ENCODE data around the gene FAM83D. TPM values are rescaled to one million over a fixed set of nuclear protein-coding genes. Genes with fewer than 3 reads are reported as not detected.

The FAM83D gene
- total RNA-seq, 1 experiment from 2014 or later, result 48.1 TPM

GRCh38 chr20:38945012-38945411, 18.8 kb downstream of the FAM83D start:
- TF ChIP-seq, protein P1, sequence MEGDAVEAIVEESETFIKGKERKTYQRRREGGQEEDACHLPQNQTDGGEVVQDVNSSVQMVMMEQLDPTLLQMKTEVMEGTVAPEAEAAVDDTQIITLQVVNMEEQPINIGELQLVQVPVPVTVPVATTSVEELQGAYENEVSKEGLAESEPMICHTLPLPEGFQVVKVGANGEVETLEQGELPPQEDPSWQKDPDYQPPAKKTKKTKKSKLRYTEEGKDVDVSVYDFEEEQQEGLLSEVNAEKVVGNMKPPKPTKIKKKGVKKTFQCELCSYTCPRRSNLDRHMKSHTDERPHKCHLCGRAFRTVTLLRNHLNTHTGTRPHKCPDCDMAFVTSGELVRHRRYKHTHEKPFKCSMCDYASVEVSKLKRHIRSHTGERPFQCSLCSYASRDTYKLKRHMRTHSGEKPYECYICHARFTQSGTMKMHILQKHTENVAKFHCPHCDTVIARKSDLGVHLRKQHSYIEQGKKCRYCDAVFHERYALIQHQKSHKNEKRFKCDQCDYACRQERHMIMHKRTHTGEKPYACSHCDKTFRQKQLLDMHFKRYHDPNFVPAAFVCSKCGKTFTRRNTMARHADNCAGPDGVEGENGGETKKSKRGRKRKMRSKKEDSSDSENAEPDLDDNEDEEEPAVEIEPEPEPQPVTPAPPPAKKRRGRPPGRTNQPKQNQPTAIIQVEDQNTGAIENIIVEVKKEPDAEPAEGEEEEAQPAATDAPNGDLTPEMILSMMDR (conservative IDR thresholded peaks at IDR 0.05), result no peak
- no peak overlapping the region for H4K91ac ChIP-seq (ENCODE audit: insufficient read length, low read depth, low read length)

More at GRCh38 chr20:38945012-38945411, 18.8 kb downstream of the FAM83D start:
- Histone ChIP-seq H2BK120ac (ENCODE audit: low read depth, low read length, poor library complexity, severe bottlenecking) (no peak overlapping the region), H3K27ac (ENCODE audit: insufficient read length, low read depth, low read length) (no peak overlapping the region), H2BK5ac (ENCODE audit: insufficient read length, low read length) (no peak overlapping the region), H4K8ac (replicated peaks; ENCODE audit: insufficient read length, low read depth, low read length) (no peak overlapping the region), H3K4me1 (ENCODE audit: insufficient read depth, low read length) (no peaks in the 10 kb centered on the region), H2BK12ac (ENCODE audit: insufficient read length, low read depth, low read length) (no peak overlapping the region), H3K56ac (ENCODE audit: insufficient read length, low read depth, low read length) (no peak overlapping the region), H3K9ac (ENCODE audit: extremely low read depth, insufficient read length, low read length) (no peak overlapping the region), H2BK20ac (ENCODE audit: low read depth, low read length, poor library complexity, severe bottlenecking) (no peak overlapping the region), H3K23ac (ENCODE audit: insufficient read length, low read depth, low read length) (no peak overlapping the region), H3K23me2 (ENCODE audit: insufficient read length, low read depth, low read length, poor library complexity, severe bottlenecking) (no peaks in the 10 kb centered on the region), H3K79me1 (ENCODE audit: insufficient read depth, low read depth, low read length, poor library complexity, severe bottlenecking) (peaks cover 2% of the 10 kb centered on the region), H2AFZ (ENCODE audit: low read length) (no peak overlapping the region), H3K79me2 (ENCODE audit: insufficient read depth, low read length) (no peaks in the 10 kb centered on the region), H3K14ac (ENCODE audit: insufficient read depth, low read length) (no peak overlapping the region), H4K5ac (ENCODE audit: insufficient read length, low read depth, low read length) (no peak overlapping the region), H3T11ph (ENCODE audit: low read length) (no peak overlapping the region), H3K18ac (ENCODE audit: insufficient read length, low read depth, low read length) (no peak overlapping the region), H3K9me3 (ENCODE audit: control insufficient read depth, low read depth, low read length) (no peaks in the 10 kb centered on the region), H2BK15ac (ENCODE audit: low read depth, low read length) (no peak overlapping the region), H4K20me1 (ENCODE audit: control insufficient read depth, insufficient read depth, insufficient read length) (no peaks in the 10 kb centered on the region), H3K4me2 (ENCODE audit: insufficient read depth, insufficient read length, low read length) (no peak overlapping the region), H3K27me3 (ENCODE audit: insufficient read depth, low read length) (no peaks in the 10 kb centered on the region), H2AK5ac (ENCODE audit: insufficient read length, low read length) (no peak overlapping the region), H3K4ac (ENCODE audit: low read depth, low read length) (no peak overlapping the region)
- Mint-ChIP-seq H3K27ac (peak overlapping the region in 1 of 3 experiments; percentile 74; a peak in 2 of 7 replicates), H3K27me3 (ENCODE audit: low read depth) (no peaks in the 10 kb centered on the region), H3K9me3 (no peaks in the 10 kb centered on the region), H3K4me3 (no peak overlapping the region), H3K4me1 (peaks cover under 1 to 5% of the 10 kb centered on the region in 2 experiments; a peak in 3 of 4 replicates), H3K36me3 (ENCODE audit: insufficient read depth in 1 of 3, low read depth in 3 of 3) (peaks cover 55 to 89% (median 82%) of the 10 kb centered on the region in 3 experiments)
- no peak for DNase-seq
- WGBS (ENCODE audit: extremely low coverage, insufficient read length, low lambda C conversion rate), result no CpG with 5 or more reads among the region's 3 CpGs
